Right cardiac atrium (tissue), 5 donors: Measurements from ENCODE around the gene VMP1. TPM values are rescaled to one million over a fixed set of nuclear protein-coding genes. Genes with fewer than 3 reads are reported as not detected.
A peak's percentile ranks its signal among the peaks of the same experiment; 100 is the strongest.
"Not testable (repeated sequence)": the region's sequence is repeated elsewhere in the genome, so short reads cannot be mapped to it uniquely, and the experiment has no call there.

Source experiments
- ATAC-seq, 2 donors: fragments of 200-7000 bp; cut with Tn5 transposase; one replicate each; pipeline versions ENCODE4 v1.8.0 to v1.9.1; 2020; ENCODE audit warnings: moderate library complexity in 2 of 2, mild to moderate bottlenecking in 1 of 2
- DNase-seq, 3 donors: peaks; one replicate each; pipeline ENCODE4 v3.0.0-alpha.2; 2020
- H3K27ac ChIP-seq: one replicate; pipeline ENCODE4 v1.5.1; 2013; ENCODE audit warnings: mild to moderate bottlenecking, low read length, control low read depth, moderate library complexity
- H3K27me3 ChIP-seq: one replicate; pipeline ENCODE4 v1.6.1; 2013; ENCODE audit not compliant: control insufficient read depth, insufficient read depth
- H3K4me1 ChIP-seq: one replicate; pipeline ENCODE4 v1.6.1; 2013; ENCODE audit warnings: low read length; ENCODE audit not compliant: control insufficient read depth, insufficient read depth
- H3K4me3 ChIP-seq: one replicate; pipeline ENCODE4 v1.5.1; 2013; ENCODE audit warnings: low read length, control low read depth
- H3K9me3 ChIP-seq: one replicate; pipeline ENCODE4 v1.6.1; 2013; ENCODE audit warnings: low read length; ENCODE audit not compliant: control insufficient read depth
- WGBS: extraction: QIAGEN DNeasy Blood & Tissue Kit; methylation state at CpG from one replicate; pipeline ENCODE4 v1.1.7; 2013; 5-methylcytosine and 5-hydroxymethylcytosine counted together
- intact Hi-C, 4 donors: fragments of 100-400 bp; cut with DNase I; formaldehyde crosslinking; loops; one replicate each; pipeline versions ENCODE4 v1.11.0 to v1.14.0; 2022 to 2023
- polyA plus RNA-seq: library from polyadenylated mRNA; stranded (reverse); fragments of 200-250 nt; gene quantifications from one replicate; pipeline ENCODE4 v1.2.3, GENCODE V29; 2013
- total RNA-seq, 4 donors: library from RNA; stranded (reverse); fragmentation: NEBNext Ultra II Directional; extraction: Animal tissue kit (Norgen Biotek cat#: 25700); gene quantifications; one replicate each; pipeline ENCODE4 v1.2.1, GENCODE V29; 2021
- donor health status: healthy with polysubstance abuse.
- donor health status: DM: no; HTN: yes; CAD: no.
- donor health status: DM: no; HTN: no; CAD: no.
- donor health status: DM: no; HTN: yes; CAD: no; lungs with severe emphysema.
- donor health status: DM: yes; HTN: yes; CAD: no.

VMP1 gene
- total and polyA plus RNA-seq, 5 donors = 60.7 to 106 (median 68.3) TPM

GRCh38 chr17:59841091-59841881 is 133.8 kb downstream of the VMP1 start:
- H3K9me3 ChIP-seq, H3K4me1 ChIP-seq, H3K27me3 ChIP-seq, DNase-seq, intact Hi-C loops, ATAC-seq, H3K27ac ChIP-seq: not testable (repeated sequence)
- WGBS = 42% methylated on average over 7 of the region's 7 CpGs
- peak overlapping the region; percentile 100 for H3K4me3 ChIP-seq

GRCh38 chr17:59841882-59842263 is 134.4 kb downstream of the VMP1 start:
- H3K4me3 ChIP-seq, intact Hi-C loops, DNase-seq, H3K27me3 ChIP-seq, ATAC-seq, H3K9me3 ChIP-seq, H3K27ac ChIP-seq, H3K4me1 ChIP-seq: not testable (repeated sequence)
- 75% methylated on average over 4 of the region's 4 CpGs for WGBS

- no peak overlapping the region for H3K4me3 ChIP-seq
- intact Hi-C loops = no loop called here
- peaks cover 4% of the 10 kb centered on the region for H3K4me1 ChIP-seq
- H3K9me3 ChIP-seq = no peaks in the 10 kb centered on the region
- no peak overlapping the region for H3K27ac ChIP-seq
- WGBS = 90% methylated on average over 13 of the region's 13 CpGs
- DNase-seq (peak in 1 of 3 donors; percentile 36), ATAC-seq (peak in 1 of 2 donors; percentile 25)
- H3K27me3 ChIP-seq = no peaks in the 10 kb centered on the region
Measured at GRCh38 chr17:59842901-59843652, 135.6 kb downstream of the VMP1 start.

GRCh38 chr17:59844884-59845594 is 137.6 kb downstream of the VMP1 start:
- Histone ChIP-seq H3K27ac (no peak overlapping the region), H3K27me3 (no peaks in the 10 kb centered on the region), H3K9me3 (no peaks in the 10 kb centered on the region), H3K4me3 (no peak overlapping the region), H3K4me1 (peaks cover 2% of the 10 kb centered on the region)
- no peak for DNase-seq
- intact Hi-C loops = no loop called here
- ATAC-seq = no peak
- WGBS = 77% methylated on average over 3 of the region's 3 CpGs

GRCh38 chr17:59845595-59846393 is 138.3 kb downstream of the VMP1 start:
- 49% methylated on average over 3 of the region's 3 CpGs for WGBS
- H3K4me3 ChIP-seq = no peak overlapping the region
- intact Hi-C loops = no loop called here
- H3K27ac ChIP-seq = peak overlapping the region; percentile 75
- H3K4me1 ChIP-seq = peaks cover 2% of the 10 kb centered on the region
- peak; percentile 20 to 21 for ATAC-seq
- H3K9me3 ChIP-seq = no peaks in the 10 kb centered on the region
- no peaks in the 10 kb centered on the region for H3K27me3 ChIP-seq
- no peak for DNase-seq

- Histone ChIP-seq H3K4me1 (peaks cover 2% of the 10 kb centered on the region), H3K27me3 (no peaks in the 10 kb centered on the region), H3K9me3 (no peaks in the 10 kb centered on the region), H3K27ac (peak overlapping the region; percentile 62), H3K4me3 (no peak overlapping the region)
- intact Hi-C loops = no loop called here
- peak; percentile 42 to 80 (median 66) for DNase-seq
- WGBS = 26% methylated on average over 7 of the region's 7 CpGs
- ATAC-seq = peak; percentile 13 to 30
Measured at GRCh38 chr17:59846394-59847165, 139.1 kb downstream of the VMP1 start.

GRCh38 chr17:59848385-59848668 is 140.9 kb downstream of the VMP1 start:
- peaks cover 2% of the 10 kb centered on the region for H3K4me1 ChIP-seq
- DNase-seq = no peak
- no peaks in the 10 kb centered on the region for H3K27me3 ChIP-seq
- 96% methylated on average over 6 of the region's 6 CpGs for WGBS
- no peaks in the 10 kb centered on the region for H3K9me3 ChIP-seq
- intact Hi-C loops = no loop called here
- ATAC-seq = no peak
- no peak overlapping the region for H3K4me3 ChIP-seq
- peak overlapping the region; percentile 38 for H3K27ac ChIP-seq

GRCh38 chr17:59848778-59849177 is 141.3 kb downstream of the VMP1 start:
- peak in 1 of 2 donors; percentile 32 for ATAC-seq
- Histone ChIP-seq H3K4me3 (no peak overlapping the region), H3K9me3 (no peaks in the 10 kb centered on the region), H3K27ac (peak overlapping the region; percentile 38), H3K4me1 (peaks cover 2% of the 10 kb centered on the region), H3K27me3 (no peaks in the 10 kb centered on the region)
- 67% methylated on average over 7 of the region's 7 CpGs for WGBS
- DNase-seq = peak; percentile 67 to 81 (median 72)
- intact Hi-C loops = no loop called here

GRCh38 chr17:59850311-59850710 is 142.9 kb downstream of the VMP1 start:
- DNase-seq, H3K4me3 ChIP-seq, H3K9me3 ChIP-seq, H3K4me1 ChIP-seq, H3K27me3 ChIP-seq, ATAC-seq, H3K27ac ChIP-seq, intact Hi-C loops: not testable (repeated sequence)
- WGBS = 91% methylated on average over 15 of the region's 15 CpGs
